NB4 (cell line): ENCODE results near the gene MATN1.

Source experiments
- DNase-seq: peaks from one replicate; pipeline ENCODE4 v3.0.0; 2010; ENCODE audit warnings: low read depth
- H3K4me3 ChIP-seq: one replicate; pipeline ENCODE4 v1.5.1; 2011; ENCODE audit warnings: mild to moderate bottlenecking, low read depth, low read length, moderate library complexity
- CTCF ChIP-seq: IDR thresholded peaks from one replicate; pipeline ENCODE4 v1.5.1; 2012; ENCODE audit warnings: low read depth, low read length
- MAX ChIP-seq: IDR thresholded peaks from 2 replicates; pipeline ENCODE4 v1.6.1; 2011; ENCODE audit warnings: low read depth, low read length
- MYC ChIP-seq: IDR thresholded peaks from 2 replicates; pipeline ENCODE4 v1.6.1; 2011; ENCODE audit warnings: low read depth, low read length
- POLR2A ChIP-seq: IDR thresholded peaks from 2 replicates; pipeline ENCODE4 v1.6.1; 2011; ENCODE audit warnings: mild to moderate bottlenecking; ENCODE audit not compliant: insufficient read length; ENCODE audit errors: extremely low read depth

The MATN1 gene

GRCh38 chr1:30734580-30734979 is 11.2 kb upstream of the MATN1 start:
- no peak overlapping the region for H3K4me3 ChIP-seq
- TF ChIP-seq POLR2A (no peak), CTCF (no peak), MYC (no peak), MAX (no peak)
- DNase-seq = no peak

GRCh38 chr1:30734106-30734505 is 10.7 kb upstream of the MATN1 start:
- no peak for DNase-seq
- TF ChIP-seq MYC = no peak
- no peak for TF ChIP-seq POLR2A
- no peak for TF ChIP-seq MAX
- no peak for TF ChIP-seq CTCF
- no peak overlapping the region for H3K4me3 ChIP-seq

GRCh38 chr1:30733493-30733892 is 10.1 kb upstream of the MATN1 start:
- TF ChIP-seq MYC (no peak), MAX (no peak), CTCF (no peak), POLR2A (no peak)
- H3K4me3 ChIP-seq = no peak overlapping the region
- no peak for DNase-seq

GRCh38 chr1:30732277-30732996 is 9.1 kb upstream of the MATN1 start:
- DNase-seq = peak; percentile 86
- no peak overlapping the region for H3K4me3 ChIP-seq
- TF ChIP-seq CTCF (no peak), MAX (no peak), MYC (no peak), POLR2A (no peak)

- H3K4me3 ChIP-seq = no peak overlapping the region
- no peak for DNase-seq
- no peak for TF ChIP-seq CTCF
- TF ChIP-seq POLR2A = no peak
- TF ChIP-seq MAX = no peak
- no peak for TF ChIP-seq MYC
Observed at GRCh38 chr1:30731806-30732276, 8.5 kb upstream of the MATN1 start.
